ENCODE results near the gene LMBR1. TPM values are rescaled to one million over a fixed set of nuclear protein-coding genes. Genes with fewer than 3 reads are reported as not detected.
"Not testable (repeated sequence)": the region's sequence is repeated elsewhere in the genome, so short reads cannot be mapped to it uniquely, and the experiment has no call there.

LMBR1 gene
- total RNA-seq, 2 experiments from 2014 or later, result 73.2 to 73.6 TPM

DNA sequence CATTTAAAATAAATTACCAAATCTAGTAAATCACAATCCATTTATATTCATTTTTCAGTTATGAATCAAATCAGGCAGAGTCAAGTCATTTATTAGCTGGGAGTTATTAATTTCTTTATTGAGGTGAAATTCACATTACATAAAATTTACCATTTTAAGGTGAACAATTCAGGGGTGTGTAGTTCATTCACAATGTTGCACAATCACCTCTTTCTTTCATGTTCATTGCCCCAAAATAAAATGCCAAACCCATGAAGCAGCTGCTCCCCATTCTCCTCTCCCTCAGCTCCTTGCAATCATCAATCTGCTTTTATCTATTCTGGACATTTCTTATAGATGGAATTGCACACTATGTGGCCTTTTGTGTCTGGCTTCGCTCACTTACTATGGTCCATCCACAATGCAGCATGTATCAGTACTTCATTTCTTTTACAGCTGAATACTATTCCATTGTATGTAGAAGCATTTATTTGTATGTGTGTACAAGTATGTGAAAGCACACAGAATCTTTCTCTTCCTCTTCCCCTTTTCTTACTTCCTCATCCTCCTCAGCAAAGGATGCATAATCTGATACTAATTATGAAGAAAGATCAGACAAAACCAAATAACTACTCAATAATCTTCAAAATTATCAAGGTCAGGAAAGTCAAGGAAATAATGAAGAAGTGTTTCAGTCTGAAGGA, 60.6 kb downstream of the LMBR1 start:
- H3K9me3 Mint-ChIP-seq, result no peaks in the 10 kb centered on the region
- H3K27ac Mint-ChIP-seq, result no peak overlapping the region
- no peaks in the 10 kb centered on the region for H3K4me1 Mint-ChIP-seq
- no peak overlapping the region for H3K4me3 Mint-ChIP-seq
- ATAC-seq (ENCODE audit: low read depth), result no peak
- POLR2A ChIA-PET, result no interaction called here
- peaks cover 7% of the 10 kb centered on the region for H3K36me3 Mint-ChIP-seq
- no peak for DNase-seq
- H3K27me3 Mint-ChIP-seq, result no peaks in the 10 kb centered on the region

DNA sequence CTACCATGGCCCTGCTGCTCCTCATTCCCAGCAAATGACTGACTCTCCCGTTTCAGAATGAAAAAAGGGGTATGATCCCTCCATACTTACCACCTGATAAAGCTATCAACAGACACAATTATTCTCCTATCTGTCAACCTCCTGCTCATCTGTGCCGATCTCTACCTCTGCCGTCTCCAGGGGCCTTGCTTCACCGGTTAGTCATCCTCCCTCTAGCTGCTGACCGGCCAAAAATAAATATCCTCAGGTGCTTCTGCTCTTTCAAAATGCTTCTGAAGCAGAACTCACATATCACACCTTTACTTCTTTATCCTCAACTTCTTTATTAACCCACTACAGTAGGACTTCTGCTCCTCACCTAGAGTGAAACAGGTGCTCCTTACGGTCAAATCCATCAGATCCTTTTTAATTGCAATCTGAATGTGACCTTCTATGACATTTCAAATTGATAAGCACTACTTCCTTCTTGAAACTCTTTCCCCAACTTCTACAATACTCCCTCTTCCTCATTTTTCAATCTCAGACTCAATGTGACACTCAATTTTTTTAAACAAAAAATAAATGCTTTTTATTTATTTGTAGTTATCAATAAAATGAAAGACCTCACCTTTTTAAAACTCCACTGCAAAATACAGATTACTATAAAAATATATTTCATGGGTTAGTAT, 63.2 kb downstream of the LMBR1 start:
- peaks cover 7% of the 10 kb centered on the region for H3K36me3 Mint-ChIP-seq
- POLR2A ChIA-PET, result no interaction called here
- no peaks in the 10 kb centered on the region for H3K9me3 Mint-ChIP-seq
- ATAC-seq (ENCODE audit: low read depth) (no peak), DNase-seq (no peak)
- no peak overlapping the region for H3K27ac Mint-ChIP-seq
- H3K4me3 Mint-ChIP-seq, result no peak overlapping the region
- H3K4me1 Mint-ChIP-seq, result no peaks in the 10 kb centered on the region
- no peaks in the 10 kb centered on the region for H3K27me3 Mint-ChIP-seq

GRCh38 chr7:156827587-156828203, 65.3 kb downstream of the LMBR1 start:
- Mint-ChIP-seq H3K4me1 (no peaks in the 10 kb centered on the region), H3K27me3 (no peaks in the 10 kb centered on the region), H3K27ac (no peak overlapping the region), H3K9me3 (no peaks in the 10 kb centered on the region), H3K4me3 (no peak overlapping the region), H3K36me3 (peaks cover 6% of the 10 kb centered on the region)
- no peak for DNase-seq
- ATAC-seq (ENCODE audit: low read depth), result no peak
- POLR2A ChIA-PET, result no interaction called here

- Mint-ChIP-seq H3K27ac (no peak overlapping the region), H3K27me3 (no peaks in the 10 kb centered on the region)
Observed at GRCh38 chr7:156823435-156823834, 69.5 kb downstream of the LMBR1 start.

GRCh38 chr7:156820445-156821063, 72.4 kb downstream of the LMBR1 start:
- no peak overlapping the region for H3K4me3 Mint-ChIP-seq
- ATAC-seq (ENCODE audit: low read depth) (no peak), DNase-seq (no peak)
- no peak overlapping the region for H3K27ac Mint-ChIP-seq
- peaks cover 4% of the 10 kb centered on the region for H3K36me3 Mint-ChIP-seq
- POLR2A ChIA-PET, result no interaction called here
- H3K4me1 Mint-ChIP-seq, result peaks cover 3% of the 10 kb centered on the region
- no peaks in the 10 kb centered on the region for H3K9me3 Mint-ChIP-seq
- H3K27me3 Mint-ChIP-seq, result no peaks in the 10 kb centered on the region

More at GRCh38 chr7:156823435-156823834, 69.5 kb downstream of the LMBR1 start:
- ATAC-seq (ENCODE audit: low read depth), result no peak
- H3K9me3 Mint-ChIP-seq, result no peaks in the 10 kb centered on the region
- peaks cover 3% of the 10 kb centered on the region for H3K4me1 Mint-ChIP-seq
- peaks cover 4% of the 10 kb centered on the region for H3K36me3 Mint-ChIP-seq
- POLR2A ChIA-PET, result no interaction called here
- DNase-seq, result no peak
- no peak overlapping the region for H3K4me3 Mint-ChIP-seq

DNA sequence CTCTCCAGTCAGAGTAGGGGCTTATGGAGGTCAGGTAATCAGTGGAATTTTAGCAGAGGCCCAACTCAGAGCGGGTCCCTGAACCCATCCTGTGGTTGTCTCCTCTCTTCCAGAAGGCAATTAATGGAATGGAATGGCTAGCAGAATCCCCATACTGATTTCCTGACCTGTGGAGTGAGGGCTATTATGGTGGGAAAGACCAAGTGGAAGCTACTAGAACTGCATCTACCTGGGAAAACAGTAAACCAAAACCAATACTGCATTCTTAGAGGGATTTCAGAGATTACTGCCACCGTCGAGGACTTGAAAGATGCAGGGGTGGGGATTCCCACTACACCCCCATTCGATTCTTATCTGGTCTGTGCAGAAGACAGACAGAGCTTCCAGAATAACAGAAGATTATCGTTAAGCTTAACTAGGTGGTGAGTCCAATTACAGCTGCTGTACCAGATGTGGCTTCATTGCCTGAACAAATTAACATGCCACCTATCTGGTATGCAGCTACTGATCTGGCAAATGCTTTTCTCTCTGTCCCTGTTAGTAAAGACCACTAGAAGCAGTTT, 73.2 kb downstream of the LMBR1 start:
- Mint-ChIP-seq H3K4me1 (peaks cover 3% of the 10 kb centered on the region), H3K27ac (no peak overlapping the region), H3K4me3 (no peak overlapping the region), H3K27me3 (no peaks in the 10 kb centered on the region), H3K9me3 (no peaks in the 10 kb centered on the region), H3K36me3 (peaks cover 4% of the 10 kb centered on the region)
- ATAC-seq (ENCODE audit: low read depth) (no peak), DNase-seq (no peak)
- POLR2A ChIA-PET, result no interaction called here

- no peak overlapping the region for H3K27ac Mint-ChIP-seq
Observed at GRCh38 chr7:156818133-156818532, 74.8 kb downstream of the LMBR1 start.

GRCh38 chr7:156816943-156817572, 75.9 kb downstream of the LMBR1 start:
- H3K27me3 Mint-ChIP-seq, result no peaks in the 10 kb centered on the region
- no peak for ATAC-seq (ENCODE audit: low read depth)
- peaks cover 6% of the 10 kb centered on the region for H3K36me3 Mint-ChIP-seq
- no peak overlapping the region for H3K4me3 Mint-ChIP-seq
- H3K4me1 Mint-ChIP-seq, result peaks cover 2% of the 10 kb centered on the region
- DNase-seq, result no peak
- H3K9me3 Mint-ChIP-seq, result no peaks in the 10 kb centered on the region
- POLR2A ChIA-PET, result no interaction called here
- H3K27ac Mint-ChIP-seq, result no peak overlapping the region

More at GRCh38 chr7:156818133-156818532, 74.8 kb downstream of the LMBR1 start:
- H3K27me3 Mint-ChIP-seq, result no peaks in the 10 kb centered on the region
- no peaks in the 10 kb centered on the region for H3K9me3 Mint-ChIP-seq
- H3K36me3 Mint-ChIP-seq, result peaks cover 4% of the 10 kb centered on the region
- ATAC-seq (ENCODE audit: low read depth), result no peak
- peaks cover 3% of the 10 kb centered on the region for H3K4me1 Mint-ChIP-seq
- no peak overlapping the region for H3K4me3 Mint-ChIP-seq
- DNase-seq, result no peak
- POLR2A ChIA-PET, result no interaction called here

DNA sequence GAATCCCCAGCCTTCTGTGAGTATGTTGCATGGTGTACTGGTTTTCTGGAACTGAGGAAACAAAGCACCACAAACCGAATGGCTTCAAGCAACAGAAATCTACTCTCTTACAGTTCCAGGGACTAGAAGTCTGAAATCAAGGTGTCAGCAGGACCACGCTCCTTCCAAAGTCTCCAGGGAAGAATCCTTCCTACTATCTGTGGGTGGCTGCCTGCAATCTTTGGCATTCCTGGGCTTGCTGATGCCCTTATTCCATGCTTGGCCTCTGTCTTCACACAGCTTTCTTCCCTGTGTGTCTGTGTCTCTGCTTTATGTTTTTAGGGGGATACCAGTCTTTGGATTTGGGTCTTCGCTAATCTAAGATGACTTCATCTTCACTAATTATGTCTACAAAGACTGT, 81.3 kb downstream of the LMBR1 start:
- no peaks in the 10 kb centered on the region for H3K9me3 Mint-ChIP-seq
- POLR2A ChIA-PET, result no interaction called here
- no peaks in the 10 kb centered on the region for H3K4me1 Mint-ChIP-seq
- H3K4me3 Mint-ChIP-seq, result no peak overlapping the region
- DNase-seq (no peak), ATAC-seq (ENCODE audit: low read depth) (no peak)
- no peak overlapping the region for H3K27ac Mint-ChIP-seq
- H3K36me3 Mint-ChIP-seq, result peaks cover 14% of the 10 kb centered on the region
- H3K27me3 Mint-ChIP-seq, result no peaks in the 10 kb centered on the region

DNA sequence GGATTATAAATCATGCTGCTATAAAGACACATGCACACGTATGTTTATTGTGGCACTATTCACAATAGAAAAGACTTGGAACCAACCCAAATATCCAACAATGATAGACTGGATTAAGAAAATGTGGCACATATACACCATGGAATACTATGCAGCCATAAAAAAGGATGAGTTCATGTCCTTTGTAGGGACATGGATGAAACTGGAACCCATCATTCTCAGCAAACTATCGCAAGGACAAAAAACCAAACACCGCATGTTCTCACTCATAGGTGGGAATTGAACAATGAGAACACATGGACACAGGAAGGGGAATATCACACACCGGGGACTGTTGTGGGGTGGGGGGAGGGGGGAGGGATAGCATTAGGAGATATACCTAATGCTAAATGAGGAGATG, 89.3 kb downstream of the LMBR1 start:
- H3K4me1 Mint-ChIP-seq; H3K4me3 Mint-ChIP-seq; H3K27me3 Mint-ChIP-seq; H3K27ac Mint-ChIP-seq; ATAC-seq (ENCODE audit: low read depth); H3K9me3 Mint-ChIP-seq; DNase-seq; POLR2A ChIA-PET: not testable (repeated sequence)
- peaks cover 18% of the 10 kb centered on the region for H3K36me3 Mint-ChIP-seq

GRCh38 chr7:156802214-156802613, 90.8 kb downstream of the LMBR1 start:
- H3K36me3 Mint-ChIP-seq, result peaks cover 15% of the 10 kb centered on the region
- ATAC-seq (ENCODE audit: low read depth), result no peak
- H3K4me1 Mint-ChIP-seq, result no peaks in the 10 kb centered on the region
- no peak overlapping the region for H3K27ac Mint-ChIP-seq
- H3K4me3 Mint-ChIP-seq, result no peak overlapping the region
- no peaks in the 10 kb centered on the region for H3K9me3 Mint-ChIP-seq
- POLR2A ChIA-PET, result no interaction called here
- DNase-seq, result no peak
- H3K27me3 Mint-ChIP-seq, result no peaks in the 10 kb centered on the region

DNA sequence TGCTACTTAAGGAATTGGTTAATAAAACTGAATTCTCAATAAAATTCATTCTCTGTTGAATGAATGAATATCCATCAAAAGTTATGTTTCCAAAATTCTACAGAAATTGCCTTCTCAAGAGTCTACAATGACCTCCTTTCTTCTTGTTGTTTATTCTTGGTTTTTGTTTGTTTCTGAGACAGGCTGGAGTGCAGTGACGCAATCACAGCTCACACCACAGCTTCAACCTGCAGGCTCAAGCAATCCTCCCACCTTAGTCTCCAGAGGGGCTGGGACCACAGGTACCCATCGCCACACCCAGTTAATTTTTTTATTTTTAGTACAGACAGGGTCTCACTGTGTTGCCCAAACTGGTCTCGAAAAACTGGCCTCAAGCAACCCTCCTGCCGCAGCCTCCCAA, 97.6 kb downstream of the LMBR1 start:
- POLR2A ChIA-PET, result no interaction called here
- no peak overlapping the region for H3K27ac Mint-ChIP-seq
- H3K27me3 Mint-ChIP-seq, result no peaks in the 10 kb centered on the region
- no peak overlapping the region for H3K4me3 Mint-ChIP-seq
- H3K4me1 Mint-ChIP-seq, result no peaks in the 10 kb centered on the region
- H3K36me3 Mint-ChIP-seq, result peaks cover 11% of the 10 kb centered on the region
- no peak for ATAC-seq (ENCODE audit: low read depth)
- H3K9me3 Mint-ChIP-seq, result no peaks in the 10 kb centered on the region
- no peak for DNase-seq

DNA sequence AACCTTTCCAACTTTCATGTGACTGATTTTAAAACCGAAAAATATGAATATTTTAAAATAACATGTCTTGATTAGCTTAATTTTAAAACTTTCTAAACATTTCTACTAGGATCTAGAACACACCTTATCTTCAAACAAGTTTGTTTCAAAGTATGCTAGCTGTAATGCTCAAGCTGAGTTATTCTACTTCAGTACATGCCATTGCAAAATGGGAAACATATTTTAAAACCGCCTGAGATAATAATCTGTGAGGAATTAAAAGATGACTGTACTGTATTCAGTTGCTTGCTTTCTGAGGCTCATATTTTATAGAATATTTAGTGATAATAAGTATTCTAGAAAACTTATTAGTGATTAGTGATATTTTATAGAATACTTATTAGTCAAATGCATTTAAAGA, 99.6 kb downstream of the LMBR1 start:
- POLR2A ChIA-PET, result no interaction called here
- H3K4me1 Mint-ChIP-seq, result no peaks in the 10 kb centered on the region
- H3K4me3 Mint-ChIP-seq, result no peak overlapping the region
- no peak for DNase-seq
- ATAC-seq (ENCODE audit: low read depth), result no peak
- peaks cover 7% of the 10 kb centered on the region for H3K36me3 Mint-ChIP-seq
- no peaks in the 10 kb centered on the region for H3K27me3 Mint-ChIP-seq
- no peaks in the 10 kb centered on the region for H3K9me3 Mint-ChIP-seq
- H3K27ac Mint-ChIP-seq, result no peak overlapping the region
